ENCODE data around the gene LGR6.

- no peak for TF ChIP-seq CTCF (IDR thresholded peaks at IDR 0.05)
- no peak for TF ChIP-seq POLR2A (IDR thresholded peaks at IDR 0.05)
Measured at GRCh38 chr1:202247104-202247503, 53.5 kb downstream of the LGR6 start.

All from right lobe of liver (tissue), 4 donors.